WTC11 (cell line): ENCODE data around the gene TP53I13. TPM values are rescaled to one million over a fixed set of nuclear protein-coding genes. Genes with fewer than 3 reads are reported as not detected.

Experiments used
- ATAC-seq: fragments of 200-7000 bp; cut with Tn5 transposase; 2 replicates; pipeline ENCODE4 v1.10.0; 2021; ENCODE audit warnings: mild to moderate bottlenecking, moderate library complexity
- CTCF ChIA-PET: fragments of 300-600 bp; sonication (Branson Sonifier 250); formaldehyde crosslinking; loops from one replicate; lab custom pipeline; 2021; ENCODE audit warnings: antibody characterized with exemption; lab: Charles Lee
- POLR2A ChIA-PET: fragments of 350-600 bp; sonication (Branson Sonifier 250); formaldehyde crosslinking; loops from one replicate; lab custom pipeline; 2021; ENCODE audit warnings: antibody characterized with exemption; lab: Charles Lee
- DNase-seq: peaks from one replicate; pipeline ENCODE4 v3.0.0; 2021; ENCODE audit warnings: low spot score
- H3K27ac Mint-ChIP-seq: 2 replicates; pipeline ENCODE4 v1.8.0; 2021; ENCODE audit warnings: mixed read lengths
- H3K27me3 Mint-ChIP-seq: 2 replicates; pipeline ENCODE4 v1.8.0; 2021; ENCODE audit warnings: low read depth, mild to moderate bottlenecking, moderate library complexity, mixed read lengths
- H3K36me3 Mint-ChIP-seq: 2 replicates; pipeline ENCODE4 v1.8.0; 2021; ENCODE audit warnings: mixed read lengths
- H3K4me1 Mint-ChIP-seq: 2 replicates; pipeline ENCODE4 v1.8.0; 2022; ENCODE audit warnings: mixed read lengths
- H3K4me3 Mint-ChIP-seq: 2 replicates; pipeline ENCODE4 v1.8.0; 2021; ENCODE audit warnings: mild to moderate bottlenecking, moderate library complexity, mixed read lengths
- H3K9me3 Mint-ChIP-seq: 2 replicates; pipeline ENCODE4 v1.8.0; 2021; ENCODE audit warnings: mixed read lengths
- AFF4 ChIP-seq: sonication (generic); formaldehyde crosslinking; IDR thresholded peaks from 2 replicates; pipeline ENCODE4 v1.8.1; 2023; ENCODE audit warnings: mild to moderate bottlenecking, missing genetic modification reagents, borderline replicate concordance
- CREB1 ChIP-seq: sonication (generic); formaldehyde crosslinking; IDR thresholded peaks from 2 replicates; pipeline ENCODE4 v1.8.0; 2023; ENCODE audit warnings: mild to moderate bottlenecking, missing genetic modification reagents
- FOXK1 ChIP-seq: sonication (generic); formaldehyde crosslinking; IDR thresholded peaks from 2 replicates; pipeline ENCODE4 v1.8.0; 2022; ENCODE audit warnings: mild to moderate bottlenecking, moderate library complexity, missing genetic modification reagents
- FOXP1 ChIP-seq: sonication (generic); formaldehyde crosslinking; IDR thresholded peaks from 2 replicates; pipeline ENCODE4 v1.8.0; 2022; ENCODE audit warnings: missing genetic modification reagents, mild to moderate bottlenecking, moderate library complexity, borderline replicate concordance
- GABPB1 ChIP-seq: sonication (generic); formaldehyde crosslinking; IDR thresholded peaks from 2 replicates; pipeline ENCODE4 v1.8.1; 2023; ENCODE audit warnings: mild to moderate bottlenecking, missing genetic modification reagents
- HMGA2 ChIP-seq: fragments of 250-450 bp; sonication (Bioruptor Pico); IDR thresholded peaks from 2 replicates; pipeline ENCODE4 v1.4.0; 2021; ENCODE audit warnings: mild to moderate bottlenecking, moderate library complexity
- IRF2 ChIP-seq: sonication (generic); formaldehyde crosslinking; IDR thresholded peaks from 2 replicates; pipeline ENCODE4 v1.8.0; 2022; ENCODE audit warnings: low read depth, missing genetic modification reagents, borderline replicate concordance
- JUN ChIP-seq: sonication (generic); formaldehyde crosslinking; IDR thresholded peaks from 2 replicates; pipeline ENCODE4 v1.8.0; 2023; ENCODE audit warnings: mild to moderate bottlenecking, missing genetic modification reagents
- KAT7 ChIP-seq: sonication (generic); formaldehyde crosslinking; IDR thresholded peaks from 2 replicates; pipeline ENCODE4 v1.8.1; 2023; ENCODE audit warnings: missing genetic modification reagents, mild to moderate bottlenecking, borderline replicate concordance
- NFATC4 ChIP-seq: fragments of 250-450 bp; sonication (Bioruptor Pico); IDR thresholded peaks from 2 replicates; pipeline ENCODE4 v1.9.0; 2021; ENCODE audit warnings: mild to moderate bottlenecking
- NFE2L1 ChIP-seq: sonication (generic); formaldehyde crosslinking; IDR thresholded peaks from 2 replicates; pipeline ENCODE4 v1.8.1; 2023; ENCODE audit warnings: missing genetic modification reagents
- PRDM15 ChIP-seq: sonication (generic); formaldehyde crosslinking; IDR thresholded peaks from 2 replicates; pipeline ENCODE4 v1.8.0; 2022; ENCODE audit warnings: missing genetic modification reagents
- PREB ChIP-seq: sonication (generic); formaldehyde crosslinking; IDR thresholded peaks from 2 replicates; pipeline ENCODE4 v1.8.1; 2022; ENCODE audit warnings: mild to moderate bottlenecking, missing genetic modification reagents, moderate library complexity, borderline replicate concordance
- ZMAT4 ChIP-seq: fragments of 250-450 bp; sonication (Bioruptor Pico); IDR thresholded peaks from 2 replicates; pipeline ENCODE4 v1.9.0; 2021; ENCODE audit warnings: mild to moderate bottlenecking
- ZNF121 ChIP-seq: sonication (generic); formaldehyde crosslinking; IDR thresholded peaks from 2 replicates; pipeline ENCODE4 v1.8.0; 2023; ENCODE audit warnings: missing genetic modification reagents
- ZNF423 ChIP-seq: fragments of 250-450 bp; sonication (Bioruptor Pico); IDR thresholded peaks from 2 replicates; pipeline ENCODE4 v2.1.2; 2022; ENCODE audit warnings: mild to moderate bottlenecking, moderate library complexity
- total RNA-seq: library from RNA; stranded (reverse); gene quantifications from 3 replicates; pipeline ENCODE4 v1.2.3, GENCODE V29; 2021

Gene TP53I13
- total RNA-seq, 1 experiment from 2014 or later, result 41.9 TPM

- H3K9me3 Mint-ChIP-seq, result no peaks in the 10 kb centered on the region
- ATAC-seq (peak; percentile 16), DNase-seq (no peak)
- no peaks in the 10 kb centered on the region for H3K36me3 Mint-ChIP-seq
- H3K4me1 Mint-ChIP-seq, result peaks cover 44% of the 10 kb centered on the region
- POLR2A ChIA-PET, result interaction anchor here (0.6 to 1.1 kb wide), 3 partner anchors 16 to 184 kb away, joined by 3 to 6 read pairs (median 5); partner anchors contain the start of gene TP53I13
- H3K27ac Mint-ChIP-seq, result peak overlapping the region; percentile 74; the same call in 1 of the 2 replicates
- no peaks in the 10 kb centered on the region for H3K27me3 Mint-ChIP-seq
- CTCF ChIA-PET, result interaction anchor here (0.6 to 4.6 kb wide), 19 partner anchors 10 to 498 kb away, joined by 3 to 85 read pairs (median 4); partner anchors contain the start of genes ABHD15 and SSH2
- TF ChIP-seq CREB1 (CRISPR knock-in tag) (0 out of 2 replicates have a peak, but pooled peaks have one; percentile 31), ZNF423 (0 out of 2 replicates have a peak, but pooled peaks have one; percentile 13), NFATC4 (CRISPR knock-in tag) (no peak), FOXP1 (CRISPR knock-in tag) (peak; percentile 19; the same call in 1 of the 2 replicates), PRDM15 (CRISPR knock-in tag) (peak; percentile 66)
- peak overlapping the region; percentile 46 for H3K4me3 Mint-ChIP-seq
These were observed 29.1 kb downstream of the TP53I13 start for GRCh38 chr17:29597361-29598172.

GRCh38 chr17:29603109-29603674 is 34.7 kb downstream of the TP53I13 start:
- no peak for ATAC-seq
- H3K4me1 Mint-ChIP-seq, result peaks cover 12% of the 10 kb centered on the region
- no peak overlapping the region for H3K4me3 Mint-ChIP-seq
- DNase-seq, result no peak
- POLR2A ChIA-PET, result no interaction called here
- H3K9me3 Mint-ChIP-seq, result no peaks in the 10 kb centered on the region
- TF ChIP-seq GABPB1 (CRISPR knock-in tag) (no peak), ZNF121 (CRISPR knock-in tag) (peak; percentile 82)
- H3K27ac Mint-ChIP-seq, result no peak overlapping the region
- H3K36me3 Mint-ChIP-seq, result no peaks in the 10 kb centered on the region
- CTCF ChIA-PET, result interaction anchor here (1.2 to 2.6 kb wide), 3 partner anchors 9 to 11 kb away, joined by 4 to 17 read pairs (median 9); no protein-coding TSS in a partner anchor
- H3K27me3 Mint-ChIP-seq, result no peaks in the 10 kb centered on the region; the same call in 1 of the 2 replicates

- H3K36me3 Mint-ChIP-seq, result peaks cover 4% of the 10 kb centered on the region; the same call in 1 of the 2 replicates
- DNase-seq (no peak), ATAC-seq (no peak)
- TF ChIP-seq PREB (CRISPR knock-in tag), result no peak
- no peak for TF ChIP-seq HMGA2
- TF ChIP-seq FOXK1 (CRISPR knock-in tag), result no peak
- TF ChIP-seq IRF2, result no peak
- POLR2A ChIA-PET, result interaction anchor here (0.6 kb wide), 1 partner anchor 82 kb away, joined by 3 read pairs; no protein-coding TSS in a partner anchor
- CTCF ChIA-PET, result interaction anchor here (0.5 to 3.2 kb wide), 6 partner anchors 10 to 41 kb away, joined by 3 to 41 read pairs (median 6); partner anchors contain the start of gene ABHD15
- H3K4me3 Mint-ChIP-seq, result no peak overlapping the region
- H3K4me1 Mint-ChIP-seq, result no peaks in the 10 kb centered on the region
- no peaks in the 10 kb centered on the region for H3K9me3 Mint-ChIP-seq
- peaks cover 9% of the 10 kb centered on the region for H3K27me3 Mint-ChIP-seq
- no peak overlapping the region for H3K27ac Mint-ChIP-seq
These were observed 39.2 kb downstream of the TP53I13 start for GRCh38 chr17:29607557-29608195.

GRCh38 chr17:29608986-29609385 is 40.5 kb downstream of the TP53I13 start:
- CTCF ChIA-PET, result interaction anchor here (1.5 to 3.2 kb wide), 4 partner anchors 9 to 17 kb away, joined by 4 to 41 read pairs (median 8); no protein-coding TSS in a partner anchor
- ATAC-seq, result no peak
- TF ChIP-seq ZMAT4 (CRISPR knock-in tag), result no peak
- TF ChIP-seq KAT7 (CRISPR knock-in tag), result no peak
- no peak for TF ChIP-seq FOXK1 (CRISPR knock-in tag)
- TF ChIP-seq JUN (CRISPR knock-in tag), result no peak
- no peak for TF ChIP-seq AFF4
- no peak for TF ChIP-seq NFE2L1

More at GRCh38 chr17:29608986-29609385, 40.5 kb downstream of the TP53I13 start:
- POLR2A ChIA-PET, result no interaction called here
- Mint-ChIP-seq H3K27ac (no peak overlapping the region), H3K9me3 (no peaks in the 10 kb centered on the region), H3K4me3 (no peak overlapping the region), H3K27me3 (peaks cover 13% of the 10 kb centered on the region), H3K36me3 (peaks cover 4% of the 10 kb centered on the region; the same call in 1 of the 2 replicates), H3K4me1 (peaks cover 3% of the 10 kb centered on the region; the same call in 1 of the 2 replicates)
- DNase-seq, result no peak
